ENCODE measurements around the gene PHYHD1.

PHYHD1 gene

DNA sequence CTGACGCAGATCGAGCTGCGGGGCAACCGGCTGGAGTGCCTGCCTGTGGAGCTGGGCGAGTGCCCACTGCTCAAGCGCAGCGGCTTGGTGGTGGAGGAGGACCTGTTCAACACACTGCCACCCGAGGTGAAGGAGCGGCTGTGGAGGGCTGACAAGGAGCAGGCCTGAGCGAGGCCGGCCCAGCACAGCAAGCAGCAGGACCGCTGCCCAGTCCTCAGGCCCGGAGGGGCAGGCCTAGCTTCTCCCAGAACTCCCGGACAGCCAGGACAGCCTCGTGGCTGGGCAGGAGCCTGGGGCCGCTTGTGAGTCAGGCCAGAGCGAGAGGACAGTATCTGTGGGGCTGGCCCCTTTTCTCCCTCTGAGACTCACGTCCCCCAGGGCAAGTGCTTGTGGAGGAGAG is 4.6 kb upstream of the PHYHD1 start:
- no peak for TF ChIP-seq CTCF (IDR thresholded peaks at IDR 0.05; ENCODE audit: borderline replicate concordance, insufficient read depth, low read depth, low read length)
- H3K4me3 ChIP-seq (ENCODE audit: low read depth, low read length) = no peak overlapping the region

GRCh38 chr9:128916745-128917144 is 4.0 kb upstream of the PHYHD1 start:
- no peak for TF ChIP-seq CTCF (IDR thresholded peaks at IDR 0.05; ENCODE audit: borderline replicate concordance, insufficient read depth, low read depth, low read length)
- no peak overlapping the region for H3K4me3 ChIP-seq (ENCODE audit: low read depth, low read length)

DNA sequence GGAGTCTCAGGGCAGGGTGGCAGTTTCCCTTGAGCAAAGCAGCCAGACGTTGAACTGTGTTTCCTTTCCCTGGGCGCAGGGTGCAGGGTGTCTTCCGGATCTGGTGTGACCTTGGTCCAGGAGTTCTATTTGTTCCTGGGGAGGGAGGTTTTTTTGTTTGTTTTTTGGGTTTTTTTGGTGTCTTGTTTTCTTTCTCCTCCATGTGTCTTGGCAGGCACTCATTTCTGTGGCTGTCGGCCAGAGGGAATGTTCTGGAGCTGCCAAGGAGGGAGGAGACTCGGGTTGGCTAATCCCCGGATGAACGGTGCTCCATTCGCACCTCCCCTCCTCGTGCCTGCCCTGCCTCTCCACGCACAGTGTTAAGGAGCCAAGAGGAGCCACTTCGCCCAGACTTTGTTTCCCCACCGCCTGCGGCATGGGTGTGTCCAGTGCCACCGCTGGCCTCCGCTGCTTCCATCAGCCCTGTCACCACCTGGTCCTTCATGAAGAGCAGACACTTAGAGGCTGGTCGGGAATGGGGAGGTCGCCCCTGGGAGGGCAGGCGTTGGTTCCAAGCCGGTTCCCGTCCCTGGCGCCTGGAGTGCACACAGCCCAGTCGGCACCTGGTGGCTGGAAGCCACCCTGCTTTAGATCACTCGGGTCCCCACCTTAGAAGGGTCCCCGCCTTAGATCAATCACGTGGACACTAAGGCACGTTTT is 3.5 kb upstream of the PHYHD1 start:
- TF ChIP-seq CTCF (IDR thresholded peaks at IDR 0.05; ENCODE audit: borderline replicate concordance, insufficient read depth, low read depth, low read length) = no peak
- H3K4me3 ChIP-seq (ENCODE audit: low read depth, low read length) = no peak overlapping the region

DNA sequence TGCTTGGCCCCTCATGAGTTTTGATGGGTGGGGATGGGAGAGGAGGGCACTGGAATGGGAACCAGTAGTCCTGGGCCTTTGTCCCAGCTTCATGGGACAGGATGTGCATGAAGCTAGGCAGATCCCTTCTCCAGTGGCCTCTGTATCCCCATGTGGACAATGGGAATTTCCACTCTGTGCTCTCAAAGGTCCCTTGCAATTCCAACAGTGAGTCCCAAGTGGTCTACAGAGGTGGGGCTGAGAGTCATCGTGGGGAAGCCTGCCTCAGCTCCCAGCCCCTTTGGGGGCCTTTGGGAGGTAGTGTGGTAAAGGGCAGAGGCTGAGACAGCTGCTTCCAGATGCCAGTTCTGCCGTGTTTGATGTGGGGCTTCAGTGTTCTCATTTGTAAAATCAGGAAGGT is 1.9 kb upstream of the PHYHD1 start:
- TF ChIP-seq CTCF (IDR thresholded peaks at IDR 0.05; ENCODE audit: borderline replicate concordance, insufficient read depth, low read depth, low read length) = no peak
- no peak overlapping the region for H3K4me3 ChIP-seq (ENCODE audit: low read depth, low read length)

GRCh38 chr9:128919402-128920089 is 1.2 kb upstream of the PHYHD1 start:
- H3K4me3 ChIP-seq (ENCODE audit: low read depth, low read length) = no peak overlapping the region
- no peak for TF ChIP-seq CTCF (IDR thresholded peaks at IDR 0.05; ENCODE audit: borderline replicate concordance, insufficient read depth, low read depth, low read length)

DNA sequence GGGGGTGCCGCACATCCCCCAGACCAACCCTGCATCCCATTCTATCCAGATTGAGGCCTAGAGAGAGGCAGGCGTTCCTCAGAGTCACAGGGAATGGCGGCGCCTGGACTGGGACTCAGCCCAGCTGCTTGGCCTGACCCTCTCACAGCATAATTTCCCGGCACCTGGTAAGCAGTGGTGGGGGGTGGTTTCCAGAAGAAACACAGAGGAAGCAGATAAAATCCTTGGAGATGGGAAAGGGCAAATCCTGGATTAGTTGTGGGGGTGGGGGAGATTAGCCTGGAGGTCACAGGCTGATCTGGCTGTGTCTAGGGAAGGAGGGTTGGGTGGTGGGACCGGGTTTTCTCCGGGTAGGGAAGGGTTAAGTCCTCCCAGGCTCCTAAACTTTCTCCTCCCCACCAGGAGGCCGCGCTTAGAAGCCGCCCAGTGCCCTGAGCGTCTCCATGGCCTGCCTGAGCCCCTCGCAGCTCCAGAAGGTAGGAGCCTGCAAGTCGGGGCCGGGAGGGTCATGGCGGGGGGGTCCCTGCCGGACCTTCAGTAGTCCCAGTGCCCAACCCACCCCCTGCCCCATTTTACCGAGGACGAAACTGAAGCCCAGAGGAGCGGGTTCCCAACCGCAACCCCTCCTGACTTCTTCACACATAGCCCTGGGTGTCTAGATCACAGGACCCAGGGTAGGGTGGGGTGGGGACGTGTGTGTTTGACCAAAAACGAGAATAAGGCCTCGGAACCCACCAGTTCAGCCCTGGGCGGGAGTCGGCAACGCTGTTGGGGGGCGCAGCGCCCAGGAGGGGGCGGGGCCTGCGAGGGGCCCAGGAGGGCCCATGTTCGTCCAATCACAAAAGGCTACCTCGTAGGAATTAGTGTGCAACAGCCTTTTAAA is 1.3 kb downstream of the PHYHD1 start:
- no peak overlapping the region for H3K4me3 ChIP-seq (ENCODE audit: low read depth, low read length)
- no peak for TF ChIP-seq CTCF (IDR thresholded peaks at IDR 0.05; ENCODE audit: borderline replicate concordance, insufficient read depth, low read depth, low read length)
